H1 (cell line): ENCODE data around the gene BRCA1. TPM values are rescaled to one million over a fixed set of nuclear protein-coding genes. Genes with fewer than 3 reads are reported as not detected.

Source experiments
- PHF8 ChIP-seq: fragments of 200-600 bp; sonication (generic); conservative IDR thresholded peaks from 2 replicates; pipeline ENCODE4 v1.7.1; 2012; ENCODE audit warnings: low read depth, mild to moderate bottlenecking, inconsistent platforms, low read length, moderate library complexity
- polyA plus RNA-seq, 7 experiments: library from polyadenylated mRNA; depleted of rRNA in 3 of 7; stranded (reverse) in 5 of 7; unstranded in 2 of 7; fragments of >200 nt in 5 of 7; fragments of 200-250 nt in 2 of 7; gene quantifications; 1 replicate in 5 of 7; 2 replicates in 1 of 7; 4 replicates in 1 of 7; pipeline versions ENCODE4 v1.2.1 to v1.2.3, GENCODE V29; 2011 to 2013; ENCODE audit warnings: missing spikeins in 2 of 7, mixed read lengths in 2 of 7
- total RNA-seq: library from RNA; stranded (reverse); fragmentation: NEBNext Ultra II Directional; extraction: Animal tissue kit (Norgen Biotek cat#: 25700); gene quantifications from 2 replicates; pipeline ENCODE4 v1.2.1, GENCODE V29; 2021

BRCA1 gene
- total and polyA plus RNA-seq, 2 of the 8 experiments (the other 6 are each of a cell fraction or from before 2014, with no cell fraction given) = 30.7 to 39.2 TPM

DNA sequence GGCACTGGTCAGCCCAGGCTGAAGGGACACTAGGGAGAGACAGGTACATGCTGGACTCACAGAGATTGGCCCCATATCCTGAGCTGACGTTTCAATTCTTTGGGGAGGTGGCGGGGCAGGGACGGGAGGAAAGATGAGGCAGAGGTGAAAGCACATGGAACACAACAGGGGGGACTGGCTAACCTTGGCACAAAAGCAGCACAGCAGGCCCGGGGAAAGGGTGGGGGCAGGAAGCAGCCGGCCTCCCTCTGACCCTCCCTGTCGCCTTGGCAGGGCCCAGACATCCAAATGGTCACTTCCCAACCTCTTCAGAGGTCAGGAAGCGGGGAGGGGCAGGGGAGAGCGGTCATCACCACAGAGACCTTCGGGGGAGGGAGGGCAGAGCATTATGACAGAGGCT is 109.6 kb downstream of the BRCA1 start (continued):
- TF ChIP-seq PHF8 = no peak
